NCI-H524 treated with DMSO at 0.1 percent for 48 hours (cell line): ENCODE data around the gene ACTA2.
A peak's percentile ranks its signal among the peaks of the same experiment; 100 is the strongest.
"Not testable (repeated sequence)": the region's sequence is repeated elsewhere in the genome, so short reads cannot be mapped to it uniquely, and the experiment has no call there.

Experiments
- DNase-seq: peaks from one replicate; lab custom pipeline; 2025; lab: John Stamatoyannopoulos, UW

ACTA2 gene

GRCh38 chr10:88949912-88950837 lies 2.4 kb downstream of the ACTA2 start:
- DNase-seq = no peak

GRCh38 chr10:88949051-88949450 lies 3.5 kb downstream of the ACTA2 start:
- DNase-seq = no peak

- no peak for DNase-seq
Observed at GRCh38 chr10:88946965-88947590, 5.5 kb downstream of the ACTA2 start.

- no peak for DNase-seq
Observed at GRCh38 chr10:88946200-88946599, 6.4 kb downstream of the ACTA2 start.

- DNase-seq = no peak
Observed at GRCh38 chr10:88944813-88945212, 7.8 kb downstream of the ACTA2 start.

GRCh38 chr10:88943778-88944177 lies 8.8 kb downstream of the ACTA2 start:
- DNase-seq = no peak

GRCh38 chr10:88941026-88941425 lies 11.5 kb downstream of the ACTA2 start:
- no peak for DNase-seq

- DNase-seq = no peak
Observed at GRCh38 chr10:88938938-88939337, 13.6 kb downstream of the ACTA2 start.

- DNase-seq = no peak
Observed at GRCh38 chr10:88938039-88938438, 14.5 kb downstream of the ACTA2 start.

- no peak for DNase-seq
Observed at GRCh38 chr10:88936656-88937055, 15.9 kb downstream of the ACTA2 start.

GRCh38 chr10:88934900-88935672 lies 17.5 kb downstream of the ACTA2 start:
- DNase-seq = peak; percentile 38

GRCh38 chr10:88933564-88933963 lies 19.0 kb downstream of the ACTA2 start:
- no peak for DNase-seq

GRCh38 chr10:88932539-88933256 lies 19.9 kb downstream of the ACTA2 start:
- peak; percentile 22 for DNase-seq

GRCh38 chr10:88932029-88932428 lies 20.5 kb downstream of the ACTA2 start:
- not testable (repeated sequence) for DNase-seq

- DNase-seq = no peak
Observed at GRCh38 chr10:88931548-88931947, 21.0 kb downstream of the ACTA2 start.

- DNase-seq = no peak
Observed at GRCh38 chr10:88928254-88928653, 24.3 kb downstream of the ACTA2 start.

- no peak for DNase-seq
Observed at GRCh38 chr10:88927416-88927690, 25.2 kb downstream of the ACTA2 start.

GRCh38 chr10:88926566-88927415 lies 25.8 kb downstream of the ACTA2 start:
- DNase-seq = no peak

- no peak for DNase-seq
Observed at GRCh38 chr10:88923520-88923919, 29.1 kb downstream of the ACTA2 start.

- no peak for DNase-seq
Observed at GRCh38 chr10:88922041-88922440, 30.5 kb downstream of the ACTA2 start.

- no peak for DNase-seq
Observed at GRCh38 chr10:88920986-88921593, 31.5 kb downstream of the ACTA2 start.
